Tibial nerve (tissue), 4 donors: ENCODE data around the gene SLC6A9. TPM values are rescaled to one million over a fixed set of nuclear protein-coding genes. Genes with fewer than 3 reads are reported as not detected.

ENCODE experiments used
- DNase-seq, 2 donors: peaks; one replicate each; pipeline ENCODE4 v3.0.0-alpha.2; 2019; ENCODE audit warnings: low spot score in 2 of 2
- H3K27ac ChIP-seq, 4 donors: fragments of 200-600 bp; sonication (generic) in 3 of 4; one replicate each; pipeline ENCODE4 v1.5.1; 2017 to 2019; ENCODE audit warnings: mild to moderate bottlenecking in 1 of 4
- H3K27me3 ChIP-seq, 2 donors: fragments of 200-600 bp; sonication (generic) in 1 of 2; one replicate each; pipeline versions ENCODE4 v1.5.1 to v1.6.0; 2017 to 2019
- H3K36me3 ChIP-seq, 3 donors: fragments of 200-600 bp; sonication (generic); one replicate each; pipeline ENCODE4 v1.5.1; 2018 to 2019
- H3K4me1 ChIP-seq, 4 donors: fragments of 200-600 bp; sonication (generic) in 3 of 4; one replicate each; pipeline ENCODE4 v1.5.1; 2017 to 2019
- H3K4me3 ChIP-seq, 4 donors: fragments of 200-600 bp; sonication (generic) in 3 of 4; one replicate each; pipeline ENCODE4 v1.5.1; 2017 to 2019; ENCODE audit warnings: mild to moderate bottlenecking in 1 of 4, moderate library complexity in 1 of 4
- H3K9me3 ChIP-seq, 4 donors: fragments of 200-600 bp; sonication (generic) in 3 of 4; one replicate each; pipeline ENCODE4 v1.5.1; 2017 to 2019
- CTCF ChIP-seq, 5 experiments: fragments of 200-600 bp in 3 of 5; fragments of 450-650 bp in 2 of 5; sonication (generic) in 3 of 5; IDR thresholded peaks; one replicate each; pipeline ENCODE4 v1.5.1; 2016 to 2019; ENCODE audit warnings: antibody characterized with exemption in 5 of 5, mild to moderate bottlenecking in 3 of 5, moderate library complexity in 2 of 5
- EP300 ChIP-seq, 2 donors: sonication (generic); formaldehyde crosslinking; IDR thresholded peaks; one replicate each; pipeline ENCODE4 v1.6.1; 2017; ENCODE audit warnings: antibody characterized with exemption in 2 of 2, mild to moderate bottlenecking in 1 of 2
- POLR2A ChIP-seq, 2 donors: fragments of 450-650 bp; IDR thresholded peaks; one replicate each; pipeline ENCODE4 v1.6.1; 2017; ENCODE audit warnings: antibody characterized with exemption in 2 of 2, mild to moderate bottlenecking in 2 of 2, moderate library complexity in 2 of 2
- WGBS, 2 donors: methylation state at CpG; one replicate each; pipeline ENCODE4 v1.1.5; 2018; 5-methylcytosine and 5-hydroxymethylcytosine counted together
- total RNA-seq, 4 donors: library from RNA; depleted of rRNA; stranded (reverse); fragments of >200 nt; gene quantifications; one replicate each; pipeline ENCODE4 v1.1.0, GENCODE V29; 2016

Gene SLC6A9
- total RNA-seq, 4 donors from 2014 or later, result 0.42 to 1.8 (median 0.83) TPM

- H3K27me3 ChIP-seq, result no peaks in the 10 kb centered on the region
- no peaks in the 10 kb centered on the region for H3K36me3 ChIP-seq
- peaks cover 0 to 50% (median 16%) of the 10 kb centered on the region in 4 donors for H3K4me1 ChIP-seq
- H3K9me3 ChIP-seq, result no peaks in the 10 kb centered on the region
- H3K27ac ChIP-seq, result no peak overlapping the region
- DNase-seq, result no peak
- no peak overlapping the region for H3K4me3 ChIP-seq
- 92 to 95% methylated on average over 12 of the region's 12 CpGs for WGBS, 2 donors
- TF ChIP-seq CTCF (IDR thresholded peaks at IDR 0.05), result no peak
- no peak for TF ChIP-seq EP300 (IDR thresholded peaks at IDR 0.05)
- TF ChIP-seq POLR2A (IDR thresholded peaks at IDR 0.05), result no peak
These were observed 23.0 kb downstream of the SLC6A9 start for GRCh38 chr1:44008259-44008658.

- no peak for DNase-seq
- Histone ChIP-seq H3K27me3 (no peaks in the 10 kb centered on the region), H3K36me3 (peaks cover 0 to 23% (median 0%) of the 10 kb centered on the region in 3 donors), H3K4me1 (peaks cover 0 to 16% (median 0%) of the 10 kb centered on the region in 4 donors), H3K4me3 (no peak overlapping the region), H3K27ac (no peak overlapping the region), H3K9me3 (no peaks in the 10 kb centered on the region)
- 74 to 84% methylated on average over 12 to 14 of the region's 14 CpGs for WGBS, 2 donors
- TF ChIP-seq EP300 (IDR thresholded peaks at IDR 0.05) (no peak), CTCF (IDR thresholded peaks at IDR 0.05) (no peak), POLR2A (IDR thresholded peaks at IDR 0.05) (no peak)
These were observed 28.6 kb downstream of the SLC6A9 start for GRCh38 chr1:44002606-44003157.

GRCh38 chr1:44002165-44002564 is 29.1 kb downstream of the SLC6A9 start:
- no peak for DNase-seq
- H3K36me3 ChIP-seq, result peaks cover 0 to 23% (median 0%) of the 10 kb centered on the region in 3 donors
- no peak overlapping the region for H3K27ac ChIP-seq
- WGBS, 2 donors, result 84 to 85% methylated on average over 7 to 8 of the region's 8 CpGs
- H3K9me3 ChIP-seq, result no peaks in the 10 kb centered on the region
- no peak overlapping the region for H3K4me3 ChIP-seq
- H3K4me1 ChIP-seq, result peaks cover 0 to 17% (median 0%) of the 10 kb centered on the region in 4 donors
- no peak for TF ChIP-seq EP300 (IDR thresholded peaks at IDR 0.05)
- TF ChIP-seq POLR2A (IDR thresholded peaks at IDR 0.05), result no peak
- TF ChIP-seq CTCF (IDR thresholded peaks at IDR 0.05), result no peak
- no peaks in the 10 kb centered on the region for H3K27me3 ChIP-seq

GRCh38 chr1:44000122-44000665 is 31.1 kb downstream of the SLC6A9 start:
- Histone ChIP-seq H3K4me3 (no peak overlapping the region), H3K9me3 (no peaks in the 10 kb centered on the region), H3K4me1 (peaks cover 0 to 19% (median 5%) of the 10 kb centered on the region in 4 donors), H3K27ac (no peak overlapping the region), H3K36me3 (peaks cover 0 to 23% (median 0%) of the 10 kb centered on the region in 3 donors), H3K27me3 (no peaks in the 10 kb centered on the region)
- TF ChIP-seq EP300 (IDR thresholded peaks at IDR 0.05), result no peak
- TF ChIP-seq CTCF (IDR thresholded peaks at IDR 0.05), result no peak
- no peak for TF ChIP-seq POLR2A (IDR thresholded peaks at IDR 0.05)
- no peak for DNase-seq
- WGBS, 2 donors, result 83 to 94% methylated on average over 7 to 8 of the region's 8 CpGs

GRCh38 chr1:43999455-43999854 is 31.8 kb downstream of the SLC6A9 start:
- no peaks in the 10 kb centered on the region for H3K9me3 ChIP-seq

More at GRCh38 chr1:43999455-43999854, 31.8 kb downstream of the SLC6A9 start:
- Histone ChIP-seq H3K4me1 (peaks cover 0 to 19% (median 5%) of the 10 kb centered on the region in 4 donors), H3K4me3 (no peak overlapping the region), H3K27me3 (no peaks in the 10 kb centered on the region), H3K36me3 (peaks cover 0 to 23% (median 0%) of the 10 kb centered on the region in 3 donors), H3K27ac (no peak overlapping the region)
- TF ChIP-seq CTCF (IDR thresholded peaks at IDR 0.05) (no peak), EP300 (IDR thresholded peaks at IDR 0.05) (no peak), POLR2A (IDR thresholded peaks at IDR 0.05) (no peak)
- WGBS, 2 donors, result 73 to 81% methylated on average over 7 to 8 of the region's 8 CpGs
- no peak for DNase-seq
